DMS 273 (cell line): ENCODE measurements around the gene KMT2E.
"Not testable (repeated sequence)": the region's sequence is repeated elsewhere in the genome, so short reads cannot be mapped to it uniquely, and the experiment has no call there.

ENCODE experiments used
- DNase-seq: peaks from one replicate; lab custom pipeline; 2025; ENCODE audit not compliant: unreplicated experiment; lab: John Stamatoyannopoulos, UW

The KMT2E gene

DNA sequence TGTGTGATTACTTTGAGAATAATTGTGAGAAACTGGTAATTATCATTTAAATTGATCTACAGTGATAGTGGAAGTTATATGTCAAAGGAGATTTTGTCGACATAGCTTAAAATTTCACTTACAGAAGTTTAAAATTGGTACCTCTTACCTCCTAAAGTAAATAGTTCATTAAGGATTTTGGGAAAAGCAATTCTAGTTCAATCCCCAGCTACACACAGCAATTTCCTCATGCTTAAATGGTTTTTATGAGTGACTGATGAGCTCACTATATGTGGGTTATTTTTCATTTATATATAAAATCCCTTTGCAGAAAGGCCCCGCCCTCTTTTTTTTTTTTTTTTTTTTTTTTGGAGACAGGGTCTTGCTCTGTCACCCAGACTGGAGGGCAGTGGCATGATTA is 12.7 kb downstream of the KMT2E start:
- DNase-seq: no peak

DNA sequence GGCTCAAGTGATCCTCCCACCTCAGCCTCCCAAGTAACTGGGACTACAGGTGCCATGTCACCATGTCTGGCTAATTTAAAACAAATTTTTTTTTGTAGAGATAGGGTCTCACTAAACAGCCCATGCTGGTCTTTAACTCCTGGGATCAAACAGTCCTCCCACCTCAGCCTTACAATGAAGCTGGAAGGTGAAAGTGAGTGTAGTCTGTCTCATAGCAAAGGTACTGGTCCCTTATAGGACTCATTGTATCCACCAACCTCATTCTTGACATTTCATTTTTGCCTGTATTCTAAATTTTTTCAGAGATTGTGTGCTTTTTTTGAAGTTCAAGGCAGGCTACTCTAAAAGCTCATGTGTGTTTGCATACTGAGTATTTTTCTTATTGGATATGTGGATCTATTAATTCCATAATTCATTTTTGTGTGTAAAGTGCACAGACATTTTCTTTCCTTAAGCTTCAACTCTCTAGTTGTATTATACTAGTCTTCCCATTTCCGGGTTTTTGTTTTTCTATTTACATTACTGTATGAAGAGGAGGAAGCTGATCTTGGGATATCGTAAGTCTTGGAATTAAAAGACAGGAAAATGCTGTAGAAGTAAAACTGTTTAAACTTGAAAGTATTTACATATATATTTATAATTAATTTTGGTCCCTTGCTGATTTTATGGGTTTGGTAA is 13.3 kb downstream of the KMT2E start:
- DNase-seq: no peak

DNA sequence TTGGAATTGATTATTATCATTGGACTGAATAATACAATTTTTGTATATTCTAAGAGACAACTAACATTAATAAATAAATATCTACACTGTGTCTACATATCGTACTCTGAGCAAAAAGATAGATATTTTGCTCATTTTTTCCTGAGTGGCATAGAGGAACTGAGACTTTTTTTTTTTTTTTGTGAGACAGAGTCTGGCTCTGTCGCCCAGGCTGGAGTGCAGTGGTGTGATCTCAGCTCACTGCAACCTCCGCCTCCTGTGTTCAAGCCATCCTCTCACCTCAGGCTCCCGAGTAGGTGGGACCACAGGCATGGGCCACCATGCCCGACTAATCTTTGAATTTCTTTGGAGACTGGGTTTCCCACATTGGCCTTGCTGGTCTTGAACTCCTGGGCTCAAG is 14.0 kb downstream of the KMT2E start:
- DNase-seq: no peak

DNA sequence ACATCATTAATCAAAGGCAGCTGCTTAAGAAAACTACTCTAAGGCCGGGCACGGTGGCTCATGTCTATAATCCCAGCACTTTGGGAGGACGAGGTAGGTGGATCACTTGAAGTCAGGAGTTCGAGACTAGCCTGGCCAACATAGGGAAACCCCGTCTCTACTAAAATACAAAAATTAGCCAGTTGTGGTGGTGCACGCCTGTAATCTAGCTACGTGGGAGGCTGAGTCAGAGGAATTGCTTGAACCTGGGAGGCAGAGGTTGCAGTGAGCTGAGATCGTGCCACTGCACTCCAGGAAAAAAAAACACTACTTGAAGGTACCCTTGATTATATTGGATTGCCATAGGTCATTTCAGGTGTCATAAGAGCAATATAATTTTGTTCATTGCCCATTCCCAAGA is 14.9 kb downstream of the KMT2E start:
- not testable (repeated sequence) for DNase-seq

DNA sequence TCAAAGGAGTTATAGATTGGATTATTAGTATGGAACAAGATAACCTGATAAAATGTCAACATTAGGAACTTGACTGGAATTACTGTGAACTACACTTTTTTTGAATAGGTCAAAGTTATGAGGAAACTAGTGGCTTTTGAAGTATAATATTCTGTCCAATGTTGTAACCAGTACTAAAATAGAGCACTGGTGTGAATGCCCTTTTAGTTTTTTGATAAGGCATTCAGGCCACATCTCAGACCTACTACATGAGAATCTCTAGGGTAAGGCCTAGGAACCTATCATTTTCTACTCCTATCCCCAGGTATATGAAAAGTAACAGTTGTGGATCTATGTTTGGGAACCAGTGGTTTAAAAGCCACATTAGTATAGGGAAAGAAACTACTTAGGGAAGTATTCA is 16.4 kb downstream of the KMT2E start:
- DNase-seq: no peak

DNA sequence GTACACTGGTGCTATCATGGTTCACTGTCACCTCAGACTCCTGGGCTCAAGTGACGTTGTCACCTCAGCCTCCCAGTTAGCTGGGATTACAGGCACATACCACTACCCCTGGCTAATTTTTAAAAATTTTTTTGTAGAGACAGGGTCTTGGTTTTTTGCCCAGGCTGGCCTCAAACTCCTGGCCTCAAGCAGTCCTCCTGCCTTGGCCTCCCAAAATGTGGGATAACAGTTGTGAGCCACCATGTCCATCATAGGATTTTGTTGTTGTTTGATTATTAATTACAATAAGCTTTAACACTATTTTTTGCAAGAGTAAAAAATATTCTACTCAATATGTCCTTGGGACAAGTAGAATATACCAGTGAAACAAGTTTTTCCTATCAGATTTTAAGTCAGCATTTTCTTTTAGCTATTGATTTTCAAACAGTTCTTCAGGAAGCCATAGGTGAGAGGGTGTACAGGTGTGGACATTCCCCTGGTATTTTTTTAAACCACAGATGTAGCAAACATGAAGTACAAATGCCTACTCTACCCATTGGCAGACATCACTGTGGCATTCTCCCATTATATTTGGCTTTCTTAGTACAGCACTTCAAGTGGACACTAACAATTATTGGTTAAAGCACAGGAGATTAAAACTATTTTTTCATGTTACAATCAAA is 18.7 kb downstream of the KMT2E start:
- DNase-seq: no peak

DNA sequence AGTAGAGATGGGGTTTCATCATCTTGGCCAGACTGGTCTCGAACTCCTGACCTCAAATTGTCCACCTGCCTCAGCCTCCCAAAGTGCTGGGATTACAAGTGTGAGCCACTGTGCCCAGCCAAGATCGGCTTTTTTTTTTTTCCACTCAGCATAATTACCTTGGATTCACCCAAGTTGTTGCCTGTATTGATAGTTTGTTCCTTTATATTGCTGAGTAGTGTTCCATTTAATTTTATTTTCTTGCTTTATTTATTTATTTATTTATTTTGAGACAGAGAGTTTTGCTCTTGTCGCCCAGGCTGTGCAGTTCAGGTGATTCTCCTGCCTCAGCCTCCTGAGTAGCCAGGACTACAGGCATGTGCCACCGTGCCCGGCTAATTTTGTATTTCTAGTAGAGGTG is 21.3 kb downstream of the KMT2E start:
- no peak for DNase-seq

DNA sequence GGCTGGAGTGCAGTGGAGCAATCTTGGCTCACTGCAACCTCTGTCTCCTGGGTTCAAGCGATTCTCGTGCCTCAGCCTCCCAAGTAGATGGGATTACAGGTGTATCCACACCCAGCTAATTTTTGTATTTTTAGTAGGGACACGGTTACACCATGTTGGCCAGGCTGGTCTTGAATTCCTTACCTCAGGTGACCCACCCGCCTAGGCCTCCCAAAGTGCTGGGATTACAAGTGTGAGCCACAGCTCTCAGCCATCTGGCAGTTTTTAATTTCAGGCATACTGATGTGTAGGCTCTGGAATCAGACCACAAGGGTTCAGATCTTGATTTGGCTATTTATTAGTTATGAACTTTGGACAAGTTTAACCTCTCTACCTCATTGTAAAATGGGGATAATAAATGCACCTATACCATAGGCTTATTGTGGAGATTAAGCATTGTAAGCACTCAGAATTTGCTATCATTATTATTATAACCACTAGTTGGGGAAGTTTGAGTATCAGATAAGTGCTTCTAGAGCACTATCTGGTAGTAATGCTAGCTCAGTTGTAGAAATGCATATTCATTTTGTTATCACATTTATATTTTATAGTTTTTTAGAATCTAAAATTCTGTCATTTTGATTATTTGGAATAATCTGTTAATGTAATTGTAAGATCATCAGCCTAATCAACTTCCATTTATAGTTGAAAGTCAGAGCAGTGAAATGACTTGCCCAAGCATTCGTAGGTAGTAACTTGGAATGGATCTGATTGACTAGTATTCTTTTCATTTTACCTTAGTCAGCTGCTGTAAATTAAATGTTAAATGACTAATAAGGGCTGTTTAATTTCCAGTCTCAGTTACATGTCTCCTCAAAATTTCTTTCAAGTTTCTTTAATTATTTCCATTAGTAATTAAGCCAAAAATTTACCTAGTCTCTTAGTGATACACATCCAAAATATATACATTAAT is 22.5 kb downstream of the KMT2E start:
- DNase-seq: peak; percentile 95

DNA sequence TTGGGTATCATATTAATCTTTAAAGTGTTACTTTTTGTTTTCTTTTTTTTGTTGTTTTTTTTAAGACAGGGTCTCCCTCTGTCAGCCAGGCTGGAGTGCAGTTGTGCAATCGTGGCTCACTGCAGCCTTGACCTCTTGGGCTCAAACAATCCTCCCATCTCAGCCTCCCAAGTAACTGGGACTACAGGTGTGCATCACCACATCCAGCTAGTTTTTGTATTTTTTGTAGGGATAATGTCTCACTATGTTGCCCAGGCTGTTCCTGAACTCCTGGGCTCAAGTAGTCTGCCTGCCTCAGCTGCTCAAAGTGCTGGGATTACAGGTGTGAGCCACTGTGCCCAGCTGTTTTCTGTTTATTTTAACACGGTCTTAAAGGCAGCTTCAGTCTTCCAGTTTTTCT is 23.3 kb downstream of the KMT2E start:
- DNase-seq: peak; percentile 31

DNA sequence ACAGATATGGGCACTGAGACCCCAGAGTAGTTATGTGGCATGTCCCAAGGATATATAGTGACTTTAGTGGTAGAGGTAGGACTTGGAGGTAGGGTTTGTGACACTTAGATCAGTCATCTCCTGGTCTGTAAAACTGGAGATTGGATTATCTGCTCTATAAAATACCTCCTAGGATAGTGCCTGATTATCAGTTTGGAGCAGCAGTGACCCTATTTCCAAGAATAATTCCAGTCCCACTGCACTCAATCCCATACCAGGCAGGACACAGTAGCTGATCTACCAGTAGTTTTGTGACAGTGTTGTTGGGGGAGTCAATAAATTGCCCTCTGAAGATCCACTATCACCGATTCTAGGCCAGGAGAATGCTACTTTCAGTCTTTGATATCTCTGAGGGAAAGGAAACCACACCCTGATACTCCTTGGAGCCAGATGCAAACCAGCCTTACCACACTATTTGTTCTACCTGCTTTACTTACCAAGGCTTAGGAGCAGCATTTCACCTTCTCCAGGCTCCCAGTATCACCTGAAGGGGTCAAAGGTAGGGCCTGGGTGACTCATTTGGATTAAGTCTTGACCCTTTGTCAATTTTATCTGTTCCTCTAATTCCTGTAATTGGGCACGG is 30.6 kb downstream of the KMT2E start:
- no peak for DNase-seq

DNA sequence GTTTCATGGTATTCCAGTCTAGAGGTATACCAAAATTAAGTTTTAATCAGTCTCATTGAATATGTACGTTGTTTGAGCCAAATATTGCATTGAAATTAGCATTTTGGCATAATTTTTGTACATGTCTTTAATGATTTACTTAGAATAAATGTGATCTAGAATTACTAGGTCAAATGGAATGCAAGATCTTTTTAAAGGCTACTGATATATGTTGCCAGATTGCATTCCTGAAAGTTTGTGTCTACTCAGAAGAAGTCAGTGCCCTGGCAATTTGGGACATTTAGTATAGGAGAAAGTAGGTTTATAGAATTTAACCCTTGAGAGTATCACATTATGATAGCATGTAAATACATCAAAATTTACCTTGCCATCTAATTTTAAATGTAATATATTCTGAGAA is 32.4 kb downstream of the KMT2E start:
- no peak for DNase-seq

DNA sequence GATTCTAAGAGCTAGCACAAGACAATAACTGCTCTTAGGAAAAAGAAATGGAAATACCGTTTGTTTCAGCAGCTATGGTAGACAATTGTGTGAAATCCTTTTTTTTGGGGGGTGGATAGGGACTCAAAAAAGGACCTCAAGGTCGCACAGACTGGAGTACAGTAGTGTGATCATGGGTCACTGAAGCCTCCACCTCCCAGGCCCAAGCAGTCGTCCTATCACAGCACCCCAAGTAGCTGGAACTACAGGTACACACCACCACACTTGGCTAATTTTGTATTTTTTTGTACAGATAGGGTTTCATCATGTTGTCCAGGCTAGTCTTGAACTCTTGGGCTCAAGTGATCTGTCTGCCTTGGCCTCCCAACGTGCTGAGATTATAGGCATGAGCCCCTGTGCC is 33.9 kb downstream of the KMT2E start:
- no peak for DNase-seq

DNA sequence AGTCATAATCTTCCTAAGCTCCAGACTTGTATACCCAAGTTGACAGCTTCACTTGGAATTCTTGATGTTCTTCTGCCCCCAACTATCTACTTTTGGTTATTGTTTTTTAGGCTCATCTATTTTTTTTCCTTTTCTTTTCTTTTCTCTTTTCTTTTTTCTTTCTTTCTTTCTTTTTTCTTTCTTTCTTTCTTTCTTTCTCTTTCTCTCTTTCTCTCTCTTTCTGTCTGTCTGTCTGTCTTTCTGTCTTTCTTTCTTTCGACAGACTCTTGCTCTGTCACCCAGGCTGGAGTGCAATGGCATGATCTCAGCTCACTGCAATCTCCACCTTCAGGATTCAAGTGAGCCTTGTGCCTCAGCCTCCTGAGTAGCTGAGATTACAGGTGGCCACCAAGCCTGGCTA is 36.5 kb downstream of the KMT2E start:
- no peak for DNase-seq

DNA sequence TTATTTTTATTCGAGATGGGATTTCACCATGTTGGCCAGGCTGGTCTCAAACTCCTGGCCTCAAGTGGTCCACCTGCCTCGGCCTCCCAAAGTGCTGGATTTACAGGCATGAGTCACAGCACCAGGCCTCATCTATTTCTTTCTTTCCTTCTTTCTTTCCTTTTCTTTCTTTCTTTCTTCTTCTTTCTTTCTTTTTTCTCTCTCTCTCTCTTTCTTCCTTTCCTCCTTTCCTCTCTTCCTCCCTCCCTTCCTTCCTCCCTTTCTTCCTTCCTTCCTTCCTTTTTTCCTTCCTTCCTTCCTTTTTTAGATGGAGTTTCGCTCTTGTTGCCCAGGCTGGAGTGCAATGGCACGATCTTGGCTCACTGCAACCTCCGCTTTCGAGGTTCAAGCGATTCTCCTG is 36.9 kb downstream of the KMT2E start:
- not testable (repeated sequence) for DNase-seq

DNA sequence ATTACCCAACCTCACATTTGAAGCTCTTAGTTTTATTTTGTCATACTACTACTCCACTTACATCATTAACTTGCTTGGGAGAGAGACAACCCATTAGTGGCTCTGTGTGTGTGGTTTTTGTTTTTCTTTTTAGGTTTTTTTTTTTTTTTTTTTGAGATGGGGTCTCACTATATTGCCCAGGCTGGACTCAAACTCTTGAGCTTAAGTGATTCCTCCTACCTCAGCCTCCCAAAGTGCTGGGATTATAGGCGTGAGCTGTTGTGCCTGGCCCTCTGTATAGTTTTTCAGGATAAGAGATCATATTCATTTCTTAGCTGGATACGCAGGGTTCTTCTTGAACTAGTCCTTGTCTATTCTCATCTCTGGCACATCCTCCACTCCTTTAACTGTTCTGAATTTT is 41.1 kb downstream of the KMT2E start:
- no peak for DNase-seq

DNA sequence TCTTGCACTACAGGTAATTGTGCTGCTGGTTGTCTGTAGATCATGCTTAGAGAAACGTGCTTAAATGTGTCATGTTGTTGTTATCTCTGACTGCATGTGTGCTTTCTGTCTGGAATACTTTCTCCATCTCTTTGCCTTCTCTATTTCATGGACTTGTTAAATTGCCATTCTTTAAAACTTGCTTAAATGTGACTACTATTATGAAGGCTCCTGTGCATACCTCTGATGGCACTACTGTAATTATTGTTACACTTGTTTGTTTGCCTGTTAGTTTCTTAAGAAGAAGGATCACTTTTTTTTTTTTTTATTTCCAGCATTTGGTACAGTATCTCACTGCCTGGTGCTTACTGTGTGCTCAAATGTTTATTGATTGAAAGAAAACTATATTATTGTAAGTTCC is 41.6 kb downstream of the KMT2E start:
- no peak for DNase-seq

DNA sequence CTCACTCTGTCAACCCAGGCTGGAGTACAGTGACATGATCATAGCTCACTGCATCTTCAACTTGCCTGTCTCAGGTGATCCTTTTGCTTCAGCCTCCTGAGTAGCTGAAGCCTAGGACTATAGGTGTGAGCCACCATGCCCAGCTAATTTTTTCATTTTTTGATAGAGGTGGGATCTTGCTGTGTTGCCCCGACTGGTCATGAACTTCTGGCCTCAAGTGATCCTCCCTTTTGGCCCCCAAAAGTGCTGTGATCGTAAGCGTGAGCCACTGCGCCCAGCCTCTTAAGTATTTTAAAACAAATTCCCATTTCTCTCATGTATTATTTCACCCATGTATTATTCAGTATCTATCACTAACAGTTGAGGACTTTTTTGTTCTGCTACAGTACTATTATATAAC is 43.5 kb downstream of the KMT2E start:
- no peak for DNase-seq

DNA sequence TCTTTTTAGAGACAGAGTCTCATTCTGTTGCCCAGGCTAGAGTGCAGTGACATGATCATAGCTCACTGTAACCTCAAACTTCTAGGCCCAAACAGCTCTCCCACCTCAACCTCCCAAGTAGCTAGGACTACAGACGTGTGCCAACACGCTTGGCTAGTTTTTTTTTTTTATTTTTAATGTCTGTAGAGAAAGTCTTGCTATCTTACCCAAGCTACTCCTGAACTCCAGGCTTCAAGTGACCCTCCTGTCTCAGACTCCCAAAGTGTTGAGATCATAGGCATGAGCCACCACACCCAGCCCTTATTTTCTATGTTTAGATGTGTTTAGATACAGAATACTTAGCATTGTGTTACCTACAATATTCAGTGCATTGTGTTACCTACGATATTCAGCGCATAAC is 46.4 kb downstream of the KMT2E start:
- no peak for DNase-seq

DNA sequence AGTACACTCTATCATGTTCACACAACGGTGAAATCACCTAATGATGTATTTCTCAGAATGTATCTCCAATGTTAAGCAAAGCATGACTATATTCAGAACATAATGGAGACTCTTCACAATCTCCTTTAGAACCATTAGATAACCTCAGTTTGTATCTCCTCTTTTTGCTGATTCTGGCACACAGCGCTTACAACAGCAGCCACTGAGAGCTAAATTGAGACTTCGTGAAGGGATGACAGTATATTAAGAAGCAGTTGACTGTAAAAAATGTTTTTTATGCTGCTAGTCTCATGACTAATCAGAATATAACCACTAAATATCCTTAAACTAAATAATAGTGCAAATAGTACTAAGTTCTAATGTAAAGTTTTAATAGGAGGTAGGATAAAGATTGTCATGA is 46.9 kb downstream of the KMT2E start:
- no peak for DNase-seq

DNA sequence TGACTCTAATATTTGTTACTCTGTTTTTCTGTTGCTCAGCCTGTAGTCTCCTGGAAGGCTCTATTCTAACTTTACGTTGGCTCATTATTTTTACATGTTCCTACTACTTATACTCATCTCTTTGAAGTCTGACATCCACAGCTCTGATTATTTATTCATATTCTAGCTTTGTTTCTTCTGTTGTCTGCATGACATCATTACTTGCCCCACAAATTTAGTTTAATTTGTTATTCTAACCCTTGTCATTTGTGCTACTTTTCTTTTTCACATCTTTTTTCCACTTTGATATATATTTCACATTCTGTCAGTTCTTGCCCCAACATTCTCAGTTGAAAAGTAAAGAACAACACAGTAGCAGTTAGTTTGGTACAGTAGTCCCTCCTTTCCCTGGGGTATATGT is 51.1 kb downstream of the KMT2E start:
- DNase-seq: no peak

DNA sequence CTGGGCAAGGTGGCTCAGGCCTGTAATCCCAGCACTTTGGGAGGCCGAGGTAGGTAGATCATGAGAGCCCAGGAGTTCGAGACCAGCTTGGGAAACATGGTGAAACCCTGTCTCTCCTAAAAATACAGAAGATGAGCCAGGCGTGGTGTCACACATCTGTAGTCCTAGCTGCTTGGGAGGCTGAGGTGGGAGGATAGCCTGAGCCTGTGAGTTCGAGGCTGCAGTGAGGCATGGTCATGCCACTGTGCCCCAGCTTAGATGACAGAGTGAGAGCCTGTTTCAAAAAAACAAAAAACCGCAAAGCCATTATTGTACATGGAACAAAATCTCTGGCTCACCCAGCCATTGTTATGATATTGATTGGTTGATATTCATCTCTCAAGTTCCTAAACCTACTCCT is 53.7 kb downstream of the KMT2E start:
- DNase-seq: no peak

DNA sequence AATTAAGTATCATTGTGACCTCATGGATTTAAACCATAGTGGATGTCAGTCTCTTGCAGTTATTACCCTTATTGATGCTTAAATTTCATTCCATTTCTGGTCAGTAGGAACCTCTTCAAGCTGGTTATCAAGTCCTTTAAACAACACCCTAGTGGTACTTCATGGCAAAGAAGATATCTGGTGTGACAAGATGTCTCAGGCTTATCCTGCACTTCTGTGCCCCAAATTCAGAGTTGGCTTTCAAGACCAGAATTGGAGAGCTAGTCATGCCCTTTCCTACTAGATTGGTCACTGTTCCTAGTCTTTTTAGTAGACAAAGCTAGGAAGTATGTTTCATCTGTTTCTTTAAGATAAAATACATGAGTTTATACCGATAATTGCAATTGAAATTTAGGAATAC is 54.9 kb downstream of the KMT2E start:
- DNase-seq: no peak
